Central memory CD8-positive, alpha-beta T cell (primary cell): ENCODE results near the gene SVEP1.

ENCODE experiments used
- ATAC-seq: fragments of 150-1000 bp; cut with Tn5 transposase; replicated peaks from 2 replicates; pipeline ENCODE4 v1.10.0; 2022; ENCODE audit warnings: mild to moderate bottlenecking, moderate FRiP score, moderate number of reproducible peaks; ENCODE audit not compliant: poor library complexity, severe bottlenecking; ENCODE audit errors: extremely low read depth
- DNase-seq, 2 donors: peaks; one replicate each; pipeline ENCODE4 v3.0.0; 2021; ENCODE audit warnings: low spot score in 2 of 2
- H3K27ac Mint-ChIP-seq: one replicate; pipeline ENCODE4 v1.8.0; 2022; ENCODE audit warnings: low read depth, mild to moderate bottlenecking, moderate library complexity, mixed read lengths
- H3K27me3 Mint-ChIP-seq: one replicate; pipeline ENCODE4 v1.8.0; 2022; ENCODE audit warnings: mixed read lengths
- H3K36me3 Mint-ChIP-seq: one replicate; pipeline ENCODE4 v1.8.0; 2022; ENCODE audit warnings: mild to moderate bottlenecking, moderate library complexity, mixed read lengths; ENCODE audit not compliant: insufficient read depth
- H3K4me1 Mint-ChIP-seq: one replicate; pipeline ENCODE4 v1.8.0; 2022; ENCODE audit warnings: mixed read lengths
- H3K4me3 Mint-ChIP-seq: one replicate; pipeline ENCODE4 v1.8.0; 2022; ENCODE audit warnings: mild to moderate bottlenecking, moderate library complexity, mixed read lengths
- H3K9me3 Mint-ChIP-seq: one replicate; pipeline ENCODE4 v1.8.0; 2022; ENCODE audit warnings: mixed read lengths

Gene SVEP1

GRCh38 chr9:110573305-110573704 lies 6.2 kb downstream of the SVEP1 start:
- H3K27me3 Mint-ChIP-seq = peaks cover 1% of the 10 kb centered on the region
- no peaks in the 10 kb centered on the region for H3K4me1 Mint-ChIP-seq
- DNase-seq (no peak), ATAC-seq (no peak)
- H3K9me3 Mint-ChIP-seq = peaks cover 6% of the 10 kb centered on the region
- H3K27ac Mint-ChIP-seq = no peak overlapping the region
- no peaks in the 10 kb centered on the region for H3K36me3 Mint-ChIP-seq
- no peak overlapping the region for H3K4me3 Mint-ChIP-seq

- no peak overlapping the region for H3K4me3 Mint-ChIP-seq
- no peak overlapping the region for H3K27ac Mint-ChIP-seq
- no peak for DNase-seq
- no peak for ATAC-seq
- H3K36me3 Mint-ChIP-seq = no peaks in the 10 kb centered on the region
- peaks cover 6% of the 10 kb centered on the region for H3K9me3 Mint-ChIP-seq
- no peaks in the 10 kb centered on the region for H3K27me3 Mint-ChIP-seq
- H3K4me1 Mint-ChIP-seq = no peaks in the 10 kb centered on the region
Measured at GRCh38 chr9:110571801-110572483, 7.6 kb downstream of the SVEP1 start.

DNA sequence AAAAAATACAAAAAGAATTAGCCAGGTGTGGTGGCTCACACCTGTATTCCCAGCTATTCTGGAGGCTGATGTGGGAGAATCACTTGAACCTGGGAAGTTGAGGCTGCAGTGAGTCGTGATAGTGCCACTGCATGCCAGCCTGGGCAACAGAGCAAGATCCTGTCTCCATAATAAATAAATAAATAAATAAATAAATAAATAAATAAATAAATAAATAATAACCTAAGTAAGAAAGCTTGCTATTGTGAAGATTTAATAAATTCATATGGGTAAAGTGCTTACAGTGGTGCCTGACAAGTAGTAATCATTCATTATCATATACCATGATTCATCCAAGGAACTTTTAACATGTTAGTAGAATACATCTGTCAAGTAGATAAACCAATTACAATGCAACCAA lies 13.4 kb downstream of the SVEP1 start:
- Mint-ChIP-seq H3K4me1 (no peaks in the 10 kb centered on the region), H3K27ac (no peak overlapping the region), H3K4me3 (no peak overlapping the region), H3K27me3 (no peaks in the 10 kb centered on the region), H3K9me3 (peaks cover 7% of the 10 kb centered on the region), H3K36me3 (no peaks in the 10 kb centered on the region)
- DNase-seq = no peak
- no peak for ATAC-seq

- ATAC-seq = no peak
Measured at GRCh38 chr9:110561826-110562225, 17.7 kb downstream of the SVEP1 start.

DNA sequence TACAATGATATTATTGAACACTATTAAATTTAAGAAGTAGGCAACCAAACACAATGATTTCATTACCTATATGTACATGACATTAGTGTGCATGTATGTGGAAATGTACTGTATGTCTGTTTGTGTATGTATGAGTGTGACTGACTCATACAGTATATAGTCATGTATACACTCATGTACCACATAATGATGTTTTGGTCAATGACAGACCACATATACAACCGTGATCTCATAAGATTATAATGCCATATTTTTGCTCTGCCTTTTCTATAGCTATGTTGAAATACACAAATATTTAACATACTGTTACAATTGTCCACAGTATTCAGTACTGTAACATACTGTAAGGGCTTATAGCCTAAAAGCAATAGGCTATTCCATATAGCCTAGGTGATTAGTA lies 19.7 kb downstream of the SVEP1 start:
- no peak for DNase-seq
- no peaks in the 10 kb centered on the region for H3K36me3 Mint-ChIP-seq
- H3K9me3 Mint-ChIP-seq = peaks cover 6% of the 10 kb centered on the region
- no peak for ATAC-seq
- H3K27me3 Mint-ChIP-seq = no peaks in the 10 kb centered on the region
- H3K27ac Mint-ChIP-seq = no peak overlapping the region
- no peaks in the 10 kb centered on the region for H3K4me1 Mint-ChIP-seq
- no peak overlapping the region for H3K4me3 Mint-ChIP-seq

More at GRCh38 chr9:110561826-110562225, 17.7 kb downstream of the SVEP1 start:
- no peak for DNase-seq
- Mint-ChIP-seq H3K4me3 (no peak overlapping the region), H3K4me1 (no peaks in the 10 kb centered on the region), H3K36me3 (no peaks in the 10 kb centered on the region), H3K27ac (no peak overlapping the region), H3K9me3 (peaks cover 6% of the 10 kb centered on the region), H3K27me3 (no peaks in the 10 kb centered on the region)

DNA sequence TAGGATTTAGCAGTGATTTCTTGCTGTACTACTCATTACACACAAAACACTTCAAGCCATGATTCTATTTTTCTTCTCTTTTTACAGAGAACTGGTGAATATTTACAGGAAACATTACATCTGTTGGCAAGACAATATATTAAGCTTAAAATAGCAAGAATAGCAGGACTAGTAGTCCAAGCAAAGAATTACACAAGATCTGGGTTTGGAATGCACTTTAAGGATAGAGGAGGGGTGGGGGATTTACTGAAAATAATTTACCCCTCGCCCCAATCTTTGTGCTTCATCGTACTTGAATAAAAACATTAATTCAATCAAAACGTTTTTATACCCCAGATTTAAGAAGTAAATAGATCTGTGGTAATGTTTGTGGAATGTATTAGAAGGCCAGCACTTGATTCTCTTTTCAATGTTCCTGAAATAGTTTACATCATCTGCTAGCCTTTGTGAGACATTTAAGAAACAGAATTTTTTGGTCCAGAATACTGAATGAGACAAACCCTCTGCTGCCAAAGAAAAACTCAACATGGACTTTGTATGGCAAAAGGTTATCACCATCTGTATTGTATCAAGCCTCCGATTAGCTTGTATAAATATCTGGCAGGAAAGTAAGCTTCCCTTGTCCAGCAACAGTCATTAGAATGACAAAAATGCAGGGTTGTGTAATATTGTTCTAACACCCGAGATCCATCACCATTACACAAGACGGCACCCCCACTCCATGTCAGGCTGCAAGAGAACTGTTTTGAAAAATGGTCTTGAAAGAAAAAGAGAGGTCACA lies 23.8 kb downstream of the SVEP1 start:
- no peak overlapping the region for H3K27ac Mint-ChIP-seq
- no peaks in the 10 kb centered on the region for H3K36me3 Mint-ChIP-seq
- no peaks in the 10 kb centered on the region for H3K4me1 Mint-ChIP-seq
- no peak overlapping the region for H3K4me3 Mint-ChIP-seq
- no peak for ATAC-seq
- peaks cover 6% of the 10 kb centered on the region for H3K9me3 Mint-ChIP-seq
- no peak for DNase-seq
- no peaks in the 10 kb centered on the region for H3K27me3 Mint-ChIP-seq

GRCh38 chr9:110546411-110546871 lies 33.1 kb downstream of the SVEP1 start:
- Mint-ChIP-seq H3K36me3 (no peaks in the 10 kb centered on the region), H3K4me3 (no peak overlapping the region), H3K9me3 (peaks cover 8% of the 10 kb centered on the region), H3K27me3 (no peaks in the 10 kb centered on the region), H3K27ac (no peak overlapping the region), H3K4me1 (no peaks in the 10 kb centered on the region)
- ATAC-seq (no peak), DNase-seq (no peak)

DNA sequence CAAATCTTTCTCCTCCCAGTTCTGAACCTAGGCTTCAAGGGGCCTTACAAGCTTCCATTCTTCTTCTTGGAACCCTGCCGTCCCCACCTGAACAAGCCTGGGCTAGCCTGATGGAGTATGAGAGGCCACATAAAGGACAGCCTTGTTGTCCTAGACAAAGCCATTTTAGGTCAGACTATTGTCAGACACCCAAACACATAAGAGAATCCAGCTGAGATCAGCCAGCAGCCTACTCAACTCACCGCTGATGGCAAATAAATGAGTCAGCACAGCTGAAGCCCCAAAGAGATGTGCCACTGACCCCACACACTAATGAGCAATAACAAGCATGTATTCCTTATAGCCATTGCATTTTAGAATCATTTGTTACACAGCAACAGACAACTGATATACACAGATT lies 33.8 kb downstream of the SVEP1 start:
- no peaks in the 10 kb centered on the region for H3K4me1 Mint-ChIP-seq
- peaks cover 6% of the 10 kb centered on the region for H3K9me3 Mint-ChIP-seq
- H3K36me3 Mint-ChIP-seq = no peaks in the 10 kb centered on the region
- no peak overlapping the region for H3K4me3 Mint-ChIP-seq
- H3K27me3 Mint-ChIP-seq = no peaks in the 10 kb centered on the region
- H3K27ac Mint-ChIP-seq = no peak overlapping the region
- no peak for ATAC-seq
- DNase-seq = no peak

GRCh38 chr9:110543631-110544051 lies 35.9 kb downstream of the SVEP1 start:
- Mint-ChIP-seq H3K36me3 (no peaks in the 10 kb centered on the region), H3K4me3 (no peak overlapping the region)
- ATAC-seq = no peak

DNA sequence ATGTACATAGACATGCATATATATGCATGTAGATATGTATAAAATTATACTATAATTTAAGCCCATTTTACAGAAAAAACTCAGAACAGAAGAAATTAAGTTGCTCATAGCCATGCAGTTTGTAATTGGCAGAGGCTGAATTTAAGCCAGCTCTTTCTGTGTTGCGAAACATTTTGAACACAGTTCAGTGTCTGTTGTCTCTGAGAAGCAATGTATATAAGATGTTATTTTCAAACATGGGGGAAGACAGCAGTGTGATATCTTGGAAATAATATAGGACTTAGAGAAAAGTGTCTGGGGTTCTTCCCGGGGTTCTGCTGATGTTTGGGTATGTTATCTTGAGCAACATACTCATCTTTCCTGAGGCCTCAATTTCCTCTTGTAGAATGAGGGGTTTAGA lies 37.6 kb downstream of the SVEP1 start:
- H3K27ac Mint-ChIP-seq = no peak overlapping the region
- no peaks in the 10 kb centered on the region for H3K9me3 Mint-ChIP-seq
- no peak for DNase-seq
- ATAC-seq = no peak
- no peaks in the 10 kb centered on the region for H3K4me1 Mint-ChIP-seq
- no peak overlapping the region for H3K4me3 Mint-ChIP-seq
- no peaks in the 10 kb centered on the region for H3K36me3 Mint-ChIP-seq
- no peaks in the 10 kb centered on the region for H3K27me3 Mint-ChIP-seq

More at GRCh38 chr9:110543631-110544051, 35.9 kb downstream of the SVEP1 start:
- no peak for DNase-seq
- Mint-ChIP-seq H3K27ac (no peak overlapping the region), H3K9me3 (no peaks in the 10 kb centered on the region), H3K27me3 (no peaks in the 10 kb centered on the region), H3K4me1 (no peaks in the 10 kb centered on the region)

- DNase-seq = no peak
Measured at GRCh38 chr9:110538647-110539041, 40.9 kb downstream of the SVEP1 start.

GRCh38 chr9:110537841-110538646 lies 41.5 kb downstream of the SVEP1 start:
- Mint-ChIP-seq H3K9me3 (peaks cover 17% of the 10 kb centered on the region), H3K4me1 (no peaks in the 10 kb centered on the region), H3K36me3 (no peaks in the 10 kb centered on the region), H3K27me3 (no peaks in the 10 kb centered on the region), H3K4me3 (no peak overlapping the region), H3K27ac (no peak overlapping the region)
- DNase-seq (no peak), ATAC-seq (no peak)

More at GRCh38 chr9:110538647-110539041, 40.9 kb downstream of the SVEP1 start:
- Mint-ChIP-seq H3K27ac (no peak overlapping the region), H3K4me3 (no peak overlapping the region), H3K9me3 (peaks cover 17% of the 10 kb centered on the region), H3K36me3 (no peaks in the 10 kb centered on the region), H3K4me1 (no peaks in the 10 kb centered on the region), H3K27me3 (no peaks in the 10 kb centered on the region)
- no peak for ATAC-seq
